Measurements from ENCODE around the gene ERFL. TPM values are rescaled to one million over a fixed set of nuclear protein-coding genes. Genes with fewer than 3 reads are reported as not detected.
A peak's percentile ranks its signal among the peaks of the same experiment; 100 is the strongest.

The ERFL gene
- total RNA-seq, 1 experiment from 2014 or later, result not detected

DNA sequence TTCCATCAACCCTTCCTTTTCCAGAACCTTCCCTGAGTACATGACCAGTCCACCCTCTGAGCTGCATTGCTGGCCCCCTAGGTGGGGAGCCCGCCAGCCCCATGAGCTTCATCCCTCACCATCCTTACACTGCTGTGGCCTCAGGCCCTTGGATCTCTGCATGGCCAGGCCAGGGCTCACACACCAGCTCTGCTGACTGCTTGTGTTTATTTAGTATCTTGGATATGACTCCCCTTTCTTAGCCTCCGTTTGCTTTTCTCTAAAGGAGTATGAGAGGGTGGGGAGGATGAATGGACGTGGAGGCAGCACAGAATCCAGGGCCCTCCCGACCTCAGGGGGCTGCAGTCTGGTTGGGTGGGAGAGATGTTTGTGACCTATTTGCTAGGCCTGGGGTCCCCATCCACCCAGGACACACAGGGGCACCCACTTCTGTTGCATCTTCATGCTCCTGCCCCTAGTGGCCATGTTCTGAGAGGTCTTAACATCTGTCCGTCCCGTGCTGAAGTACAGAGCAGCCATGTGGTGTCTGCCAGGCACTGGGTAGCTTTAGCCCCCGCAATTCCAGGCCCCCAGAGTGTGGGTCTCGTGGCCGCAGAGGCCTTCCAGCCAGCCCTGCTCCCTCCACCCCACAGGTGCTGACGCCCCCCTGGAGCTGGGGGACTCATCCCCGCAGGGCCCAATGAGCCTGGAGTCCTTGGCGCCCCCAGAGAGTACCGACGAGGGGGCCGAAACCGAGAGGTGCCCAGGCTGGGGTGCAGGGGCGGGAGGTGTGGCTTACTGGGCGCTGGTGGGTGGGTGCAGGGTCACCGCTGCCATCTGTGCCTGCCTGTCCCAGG, 32.3 kb downstream of the ERFL start:
- TF ChIP-seq, protein P1, sequence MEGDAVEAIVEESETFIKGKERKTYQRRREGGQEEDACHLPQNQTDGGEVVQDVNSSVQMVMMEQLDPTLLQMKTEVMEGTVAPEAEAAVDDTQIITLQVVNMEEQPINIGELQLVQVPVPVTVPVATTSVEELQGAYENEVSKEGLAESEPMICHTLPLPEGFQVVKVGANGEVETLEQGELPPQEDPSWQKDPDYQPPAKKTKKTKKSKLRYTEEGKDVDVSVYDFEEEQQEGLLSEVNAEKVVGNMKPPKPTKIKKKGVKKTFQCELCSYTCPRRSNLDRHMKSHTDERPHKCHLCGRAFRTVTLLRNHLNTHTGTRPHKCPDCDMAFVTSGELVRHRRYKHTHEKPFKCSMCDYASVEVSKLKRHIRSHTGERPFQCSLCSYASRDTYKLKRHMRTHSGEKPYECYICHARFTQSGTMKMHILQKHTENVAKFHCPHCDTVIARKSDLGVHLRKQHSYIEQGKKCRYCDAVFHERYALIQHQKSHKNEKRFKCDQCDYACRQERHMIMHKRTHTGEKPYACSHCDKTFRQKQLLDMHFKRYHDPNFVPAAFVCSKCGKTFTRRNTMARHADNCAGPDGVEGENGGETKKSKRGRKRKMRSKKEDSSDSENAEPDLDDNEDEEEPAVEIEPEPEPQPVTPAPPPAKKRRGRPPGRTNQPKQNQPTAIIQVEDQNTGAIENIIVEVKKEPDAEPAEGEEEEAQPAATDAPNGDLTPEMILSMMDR (IDR thresholded peaks at IDR 0.05; ENCODE audit: unreplicated experiment), result peak; percentile 12
- H3K9me3 Mint-ChIP-seq (ENCODE audit: unreplicated experiment), result no peaks in the 10 kb centered on the region
- no peaks in the 10 kb centered on the region for H3K4me1 Mint-ChIP-seq (ENCODE audit: insufficient read depth, unreplicated experiment)
- no peak for DNase-seq (ENCODE audit: unreplicated experiment)
- peaks cover 48% of the 10 kb centered on the region for H3K36me3 Mint-ChIP-seq (ENCODE audit: insufficient read depth, unreplicated experiment)
- ChIA-PET CTCF (interaction anchor here (0.6 to 1.1 kb wide), 4 partner anchors 10 to 284 kb away, joined by 3 to 4 read pairs (median 4); no protein-coding TSS in a partner anchor), POLR2A (interaction anchor here (1.0 kb wide), 1 partner anchor 9 kb away, joined by 4 read pairs; no protein-coding TSS in a partner anchor)
- H3K27me3 Mint-ChIP-seq (ENCODE audit: insufficient read depth, unreplicated experiment), result no peaks in the 10 kb centered on the region
- intact Hi-C loops (cut with micrococcal nuclease), result loop anchor here (2.0 kb wide), 1 partner anchor 27 kb away; no protein-coding TSS in a partner anchor
- BruUV-seq (replicated peaks), result no TSS peak
- no peak overlapping the region for H3K4me3 Mint-ChIP-seq (ENCODE audit: unreplicated experiment)
- peak overlapping the region; percentile 20 for H3K27ac Mint-ChIP-seq (ENCODE audit: low read depth, unreplicated experiment)

DNA sequence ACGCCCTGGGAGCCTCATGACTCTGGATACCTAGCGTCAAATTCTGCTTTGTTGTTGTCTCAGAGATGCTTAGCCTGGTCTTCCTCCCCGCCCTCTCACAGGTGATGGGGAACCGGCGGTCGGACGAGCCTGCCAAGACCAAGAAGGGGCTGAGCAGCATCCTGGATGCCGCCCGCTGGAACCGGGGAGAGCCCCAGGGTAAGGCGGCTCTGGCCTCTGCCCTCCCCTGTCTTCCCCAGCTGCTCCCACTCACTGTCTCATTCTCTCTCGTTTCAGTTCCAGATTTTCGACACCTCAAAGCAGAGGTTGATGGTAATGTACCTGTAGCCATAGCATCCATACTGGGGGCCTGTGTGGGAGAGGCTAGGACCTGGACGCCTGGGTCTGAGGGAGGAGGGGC, 33.9 kb downstream of the ERFL start:
- Mint-ChIP-seq H3K36me3 (ENCODE audit: insufficient read depth, unreplicated experiment) (peaks cover 40% of the 10 kb centered on the region), H3K9me3 (ENCODE audit: unreplicated experiment) (no peaks in the 10 kb centered on the region), H3K27me3 (ENCODE audit: insufficient read depth, unreplicated experiment) (no peaks in the 10 kb centered on the region), H3K4me1 (ENCODE audit: insufficient read depth, unreplicated experiment) (no peaks in the 10 kb centered on the region), H3K4me3 (ENCODE audit: unreplicated experiment) (no peak overlapping the region), H3K27ac (ENCODE audit: low read depth, unreplicated experiment) (no peak overlapping the region)
- ChIA-PET CTCF (interaction anchor here (0.6 kb wide), 1 partner anchor 143 kb away, joined by 3 read pairs; no protein-coding TSS in a partner anchor), POLR2A (interaction anchor here (0.6 kb wide), 1 partner anchor 438 kb away, joined by 4 read pairs; no protein-coding TSS in a partner anchor)
- DNase-seq (ENCODE audit: unreplicated experiment), result no peak
- intact Hi-C loops (cut with micrococcal nuclease), result no loop called here
- TF ChIP-seq, protein P1 (IDR thresholded peaks at IDR 0.05; ENCODE audit: unreplicated experiment), result no peak
- no TSS peak for BruUV-seq (replicated peaks)

DNA sequence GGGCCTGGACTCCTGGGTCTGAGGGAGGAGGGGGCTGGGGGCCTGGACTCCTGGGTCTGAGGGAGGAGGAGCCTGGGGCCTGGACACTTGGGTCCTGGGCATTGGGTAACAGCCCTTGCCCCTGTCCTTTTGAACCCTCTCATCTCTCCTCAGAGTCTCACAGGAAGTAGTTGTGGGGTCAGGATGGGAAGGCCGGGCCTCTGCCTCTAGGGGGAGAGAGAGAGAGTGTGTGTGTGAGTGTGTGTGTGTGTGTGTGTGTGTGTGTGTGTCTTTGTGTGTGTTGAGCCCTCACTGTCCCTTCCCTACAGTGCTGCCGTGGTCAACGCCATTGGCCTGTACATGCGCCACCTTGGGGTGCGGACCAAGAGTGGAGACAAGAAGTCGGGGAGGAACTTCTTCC, 34.4 kb downstream of the ERFL start:
- no peak overlapping the region for H3K27ac Mint-ChIP-seq (ENCODE audit: low read depth, unreplicated experiment)
- peaks cover 40% of the 10 kb centered on the region for H3K36me3 Mint-ChIP-seq (ENCODE audit: insufficient read depth, unreplicated experiment)
- BruUV-seq (replicated peaks), result no TSS peak
- ChIA-PET CTCF (no interaction called here), POLR2A (no interaction called here)
- TF ChIP-seq, protein P1 (IDR thresholded peaks at IDR 0.05; ENCODE audit: unreplicated experiment), result no peak
- no peak overlapping the region for H3K4me3 Mint-ChIP-seq (ENCODE audit: unreplicated experiment)
- no peak for DNase-seq (ENCODE audit: unreplicated experiment)
- H3K27me3 Mint-ChIP-seq (ENCODE audit: insufficient read depth, unreplicated experiment), result no peaks in the 10 kb centered on the region
- intact Hi-C loops (cut with micrococcal nuclease), result no loop called here
- no peaks in the 10 kb centered on the region for H3K4me1 Mint-ChIP-seq (ENCODE audit: insufficient read depth, unreplicated experiment)
- no peaks in the 10 kb centered on the region for H3K9me3 Mint-ChIP-seq (ENCODE audit: unreplicated experiment)

DNA sequence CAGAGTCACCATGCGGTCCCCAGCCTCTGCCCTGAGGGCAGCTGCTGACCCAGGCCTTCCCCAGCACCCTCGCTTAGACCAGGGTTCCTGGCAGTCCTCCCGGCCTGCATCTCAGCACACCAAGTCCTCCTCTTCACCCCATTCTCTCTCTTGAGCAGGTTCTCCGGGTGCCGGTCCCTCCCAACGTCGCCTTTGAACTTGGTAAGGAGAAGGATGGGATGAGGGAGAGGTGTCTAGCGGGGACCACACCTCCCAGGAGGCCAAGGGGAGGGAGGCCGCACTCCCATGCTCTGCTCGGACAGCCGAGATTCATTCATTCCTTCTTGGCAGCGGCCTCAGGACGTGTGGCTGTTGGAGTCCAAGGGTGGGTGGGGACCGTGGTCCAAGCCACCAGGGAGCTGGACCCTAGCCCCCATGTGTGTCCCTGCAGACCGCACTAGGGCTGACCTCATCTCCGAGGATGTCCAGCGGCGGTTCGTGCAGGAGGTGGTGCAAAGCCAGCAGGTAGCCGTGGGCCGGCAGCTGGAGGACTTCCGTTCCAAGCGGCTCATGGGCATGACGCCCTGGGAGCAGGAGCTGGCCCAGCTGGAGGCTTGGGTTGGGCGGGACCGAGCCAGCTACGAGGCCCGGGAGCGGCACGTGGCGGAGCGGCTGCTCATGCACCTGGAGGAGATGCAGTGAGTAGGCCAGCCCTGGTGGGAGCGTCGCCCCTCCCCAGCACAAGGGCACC, 35.9 kb downstream of the ERFL start:
- CTCF ChIA-PET, result no interaction called here
- TF ChIP-seq, protein P1 (IDR thresholded peaks at IDR 0.05; ENCODE audit: unreplicated experiment), result no peak
- H3K4me1 Mint-ChIP-seq (ENCODE audit: insufficient read depth, unreplicated experiment), result peaks cover 10% of the 10 kb centered on the region
- no peak overlapping the region for H3K27ac Mint-ChIP-seq (ENCODE audit: low read depth, unreplicated experiment)
- POLR2A ChIA-PET, result interaction anchor here (1.3 kb wide), 1 partner anchor 34 kb away, joined by 3 read pairs; no protein-coding TSS in a partner anchor
- intact Hi-C loops (cut with micrococcal nuclease), result no loop called here
- DNase-seq (ENCODE audit: unreplicated experiment), result no peak
- no TSS peak for BruUV-seq (replicated peaks)
- H3K27me3 Mint-ChIP-seq (ENCODE audit: insufficient read depth, unreplicated experiment), result no peaks in the 10 kb centered on the region
- H3K4me3 Mint-ChIP-seq (ENCODE audit: unreplicated experiment), result no peak overlapping the region
- H3K9me3 Mint-ChIP-seq (ENCODE audit: unreplicated experiment), result no peaks in the 10 kb centered on the region
- H3K36me3 Mint-ChIP-seq (ENCODE audit: insufficient read depth, unreplicated experiment), result peaks cover 33% of the 10 kb centered on the region
